ENCODE data around the gene CYP24A1.

GRCh38 chr20:54105653-54106052, 68.1 kb downstream of the CYP24A1 start:
- no peak for TF ChIP-seq CTCF (conservative IDR thresholded peaks at IDR 0.05; ENCODE audit: low read depth, low read length)
- no peak for TF ChIP-seq EZH2phosphoT487 (IDR thresholded peaks at IDR 0.05; ENCODE audit: borderline replicate concordance, low read length)
- no peak for TF ChIP-seq EZH2 (IDR thresholded peaks at IDR 0.05; ENCODE audit: low read length, unreplicated experiment)

Measured in PC-3 (cell line).